HepG2 (cell line): ENCODE data around the gene COPZ1. TPM values are rescaled to one million over a fixed set of nuclear protein-coding genes. Genes with fewer than 3 reads are reported as not detected.
"Not testable (repeated sequence)": the region's sequence is repeated elsewhere in the genome, so short reads cannot be mapped to it uniquely, and the experiment has no call there.

Source experiments
- ATAC-seq: fragments of 200-7000 bp; cut with Tn5 transposase; 3 replicates; pipeline ENCODE4 v1.9.1; 2020; ENCODE audit warnings: mild to moderate bottlenecking, moderate library complexity
- BruUV-seq: library from RNA; stranded (reverse); fragments of 400-500 nt; replicated peaks from 2 replicates; lab custom pipeline; 2021; lab: Mats Ljungman, UMichigan
- CTCF ChIA-PET: fragments of 300-600 bp; formaldehyde crosslinking; extraction: SDS; loops from one replicate; lab custom pipeline; 2021; ENCODE audit warnings: low total read pairs, inconsistent platforms, low intra/inter-chr PET ratio; lab: Yijun Ruan, JAX
- POLR2A ChIA-PET: fragments of 350-600 bp; sonication (Branson Sonifier 250); formaldehyde crosslinking; loops from one replicate; lab custom pipeline; 2020; ENCODE audit warnings: antibody characterized with exemption, inconsistent platforms; lab: Yijun Ruan, JAX
- DNase-seq: peaks from one replicate; pipeline ENCODE4 v3.0.0-alpha.2; 2015; ENCODE audit warnings: low spot score
- FAIRE-seq: peaks from 3 replicates; lab custom pipeline; 2011; peaks lifted over from hg19 to GRCh38; lab: Jason Lieb, UNC
- H2AFZ ChIP-seq: one replicate; pipeline ENCODE4 v1.6.1; 2011; ENCODE audit warnings: low read length, inconsistent platforms
- H3K27ac ChIP-seq: fragments of 300-600 bp; 3 replicates; pipeline ENCODE4 v1.8.0; 2011; ENCODE audit warnings: mixed run types, mild to moderate bottlenecking, mixed read lengths, low read length, inconsistent platforms; ENCODE audit not compliant: insufficient read depth; ENCODE audit errors: extremely low read length
- H3K27me3 ChIP-seq, 2 experiments: fragments of 200-600 bp in 1 of 2; 2 replicates in 1 of 2; 3 replicates in 1 of 2; pipeline versions ENCODE4 v1.6.0 to v1.8.0; 2011; ENCODE audit warnings: low read length in 2 of 2, mild to moderate bottlenecking in 2 of 2, moderate library complexity in 2 of 2, inconsistent platforms in 1 of 2; ENCODE audit not compliant: insufficient read depth in 2 of 2, control insufficient read depth in 1 of 2
- H3K36me3 ChIP-seq, 2 experiments: fragments of 200-600 bp in 1 of 2; replicated peaks in 1 of 2; 2 replicates in 1 of 2; 3 replicates in 1 of 2; pipeline versions ENCODE4 v1.5.1 to v1.8.0; 2011; ENCODE audit warnings: low read length in 2 of 2, inconsistent platforms in 1 of 2; ENCODE audit not compliant: insufficient read depth in 2 of 2, control insufficient read depth in 1 of 2
- H3K4me1 ChIP-seq: 2 replicates; pipeline ENCODE4 v1.5.1; 2012; ENCODE audit warnings: low read length, inconsistent platforms; ENCODE audit not compliant: insufficient read depth
- H3K4me2 ChIP-seq: 2 replicates; pipeline ENCODE4 v1.6.0; 2011; ENCODE audit warnings: low read depth, low read length, inconsistent platforms
- H3K4me3 ChIP-seq, 3 experiments: fragments of 200-600 bp in 1 of 3; sonication (generic), shearing (Covaris generic) in 1 of 3; replicated peaks in 1 of 3; 2 replicates each; pipeline ENCODE4 v1.5.1; 2011 to 2016; ENCODE audit warnings: low read length in 3 of 3, inconsistent platforms in 2 of 3, low read depth in 2 of 3, mild to moderate bottlenecking in 2 of 3, control low read depth in 1 of 3, mixed read lengths in 1 of 3; ENCODE audit not compliant: insufficient read depth in 1 of 3
- H3K79me2 ChIP-seq: one replicate; pipeline ENCODE4 v1.6.1; 2011; ENCODE audit warnings: low read length, inconsistent platforms; ENCODE audit not compliant: insufficient read depth
- H3K9ac ChIP-seq: 2 replicates; pipeline ENCODE4 v1.6.0; 2011; ENCODE audit warnings: mild to moderate bottlenecking, low read depth, low read length, inconsistent platforms; ENCODE audit not compliant: insufficient read depth
- H3K9me3 ChIP-seq: 2 replicates; pipeline ENCODE4 v1.5.1; 2012; ENCODE audit warnings: mild to moderate bottlenecking, low read length
- H4K20me1 ChIP-seq: 2 replicates; pipeline ENCODE4 v1.6.0; 2011; ENCODE audit warnings: inconsistent platforms, mild to moderate bottlenecking, low read length, moderate library complexity; ENCODE audit not compliant: insufficient read depth
- AHR ChIP-seq: IDR thresholded peaks from 2 replicates; pipeline ENCODE4 v1.6.1; 2018; ENCODE audit warnings: missing genetic modification reagents, missing compliant biosample characterization
- ELF4 ChIP-seq: sonication (generic); formaldehyde crosslinking; IDR thresholded peaks from 2 replicates; pipeline ENCODE4 v1.5.0; 2020; ENCODE audit warnings: missing genetic modification reagents, mild to moderate bottlenecking, moderate library complexity, borderline replicate concordance
- FOXJ3 ChIP-seq: sonication (generic); formaldehyde crosslinking; IDR thresholded peaks from 2 replicates; pipeline ENCODE4 v1.4.0; 2020; ENCODE audit warnings: missing genetic modification reagents, mild to moderate bottlenecking, borderline replicate concordance
- JUN ChIP-seq: sonication (generic); formaldehyde crosslinking; IDR thresholded peaks from 2 replicates; pipeline ENCODE4 v1.4.0; 2020; ENCODE audit warnings: mild to moderate bottlenecking, missing genetic modification reagents
- KLF9 ChIP-seq: IDR thresholded peaks from 2 replicates; pipeline ENCODE4 v1.6.1; 2016; ENCODE audit warnings: low read depth
- NFKB2 ChIP-seq: sonication (generic); formaldehyde crosslinking; IDR thresholded peaks from 2 replicates; pipeline ENCODE4 v1.4.0; 2020; ENCODE audit warnings: missing genetic modification reagents, borderline replicate concordance
- USF2 ChIP-seq, 2 experiments: sonication (generic) in 1 of 2; formaldehyde crosslinking in 1 of 2; IDR thresholded peaks; 2 replicates each; pipeline versions ENCODE4 v1.5.1 to v1.6.1; 2011 to 2020; ENCODE audit warnings: borderline replicate concordance in 1 of 2, low read depth in 1 of 2, low read length in 1 of 2, mild to moderate bottlenecking in 1 of 2, missing genetic modification reagents in 1 of 2, moderate library complexity in 1 of 2
- ZFX ChIP-seq: sonication (generic); formaldehyde crosslinking; IDR thresholded peaks from 2 replicates; pipeline ENCODE4 v1.4.0; 2020; ENCODE audit warnings: mild to moderate bottlenecking, low read depth, missing genetic modification reagents, moderate library complexity
- WGBS: methylation state at CpG from one replicate; pipeline ENCODE4 v1.1.6; 2017; ENCODE audit warnings: low lambda C conversion rate; 5-methylcytosine and 5-hydroxymethylcytosine counted together
- in situ Hi-C: cut with HindIII; loops from 2 replicates; pipeline ENCODE4 v1.10.0; 2017; ENCODE audit warnings: low pct_unique_long_range_greater_than_20kb; ENCODE audit not compliant: extremely low pct_ligation_motif_present
- intact Hi-C: fragments of 100-400 bp; cut with micrococcal nuclease; formaldehyde crosslinking; loops from one replicate; pipeline ENCODE4 v1.10.0; 2022; ENCODE audit not compliant: unreplicated experiment
- polyA plus RNA-seq, 8 experiments: library from polyadenylated mRNA; depleted of rRNA in 3 of 8; stranded (reverse) in 7 of 8; unstranded in 1 of 8; fragments of >200 nt; fragmentation: Illumina TruSeq in 4 of 8; extraction: Trizol in 4 of 8; gene quantifications; 2 replicates each; pipeline versions ENCODE4 v1.2.1 to v1.2.3, GENCODE V29; 2011 to 2016; ENCODE audit warnings: low read depth in 4 of 8, missing spikeins in 1 of 8, mixed read lengths in 1 of 8; ENCODE audit not compliant: insufficient read depth in 1 of 8
- total RNA-seq, 5 experiments: library from RNA; depleted of rRNA; stranded (reverse); fragments of >200 nt; fragmentation: Illumina TruSeq; extraction: Trizol; gene quantifications; 2 replicates each; pipeline ENCODE4 v1.2.3, GENCODE V29; 2016; ENCODE audit warnings: low read depth in 1 of 5
- TF ChIP-seq, protein P1 (sequence below): sonication (generic); formaldehyde crosslinking; IDR thresholded peaks from 2 replicates; pipeline ENCODE4 v1.4.0; 2020; ENCODE audit warnings: missing genetic modification reagents
- TF ChIP-seq, protein P2 (sequence below): fragments of 450-650 bp; IDR thresholded peaks from 2 replicates; pipeline ENCODE4 v1.6.1; 2017; ENCODE audit warnings: mild to moderate bottlenecking
- TF ChIP-seq, protein P3 (sequence below): sonication (generic); formaldehyde crosslinking; IDR thresholded peaks from 2 replicates; pipeline ENCODE4 v1.5.0; 2020; ENCODE audit warnings: missing genetic modification reagents, mild to moderate bottlenecking, borderline replicate concordance

COPZ1 gene
- total and polyA plus RNA-seq, 2 of the 13 experiments (the other 11 are each of a cell fraction or from before 2014, with no cell fraction given), result 125 to 184 TPM

DNA sequence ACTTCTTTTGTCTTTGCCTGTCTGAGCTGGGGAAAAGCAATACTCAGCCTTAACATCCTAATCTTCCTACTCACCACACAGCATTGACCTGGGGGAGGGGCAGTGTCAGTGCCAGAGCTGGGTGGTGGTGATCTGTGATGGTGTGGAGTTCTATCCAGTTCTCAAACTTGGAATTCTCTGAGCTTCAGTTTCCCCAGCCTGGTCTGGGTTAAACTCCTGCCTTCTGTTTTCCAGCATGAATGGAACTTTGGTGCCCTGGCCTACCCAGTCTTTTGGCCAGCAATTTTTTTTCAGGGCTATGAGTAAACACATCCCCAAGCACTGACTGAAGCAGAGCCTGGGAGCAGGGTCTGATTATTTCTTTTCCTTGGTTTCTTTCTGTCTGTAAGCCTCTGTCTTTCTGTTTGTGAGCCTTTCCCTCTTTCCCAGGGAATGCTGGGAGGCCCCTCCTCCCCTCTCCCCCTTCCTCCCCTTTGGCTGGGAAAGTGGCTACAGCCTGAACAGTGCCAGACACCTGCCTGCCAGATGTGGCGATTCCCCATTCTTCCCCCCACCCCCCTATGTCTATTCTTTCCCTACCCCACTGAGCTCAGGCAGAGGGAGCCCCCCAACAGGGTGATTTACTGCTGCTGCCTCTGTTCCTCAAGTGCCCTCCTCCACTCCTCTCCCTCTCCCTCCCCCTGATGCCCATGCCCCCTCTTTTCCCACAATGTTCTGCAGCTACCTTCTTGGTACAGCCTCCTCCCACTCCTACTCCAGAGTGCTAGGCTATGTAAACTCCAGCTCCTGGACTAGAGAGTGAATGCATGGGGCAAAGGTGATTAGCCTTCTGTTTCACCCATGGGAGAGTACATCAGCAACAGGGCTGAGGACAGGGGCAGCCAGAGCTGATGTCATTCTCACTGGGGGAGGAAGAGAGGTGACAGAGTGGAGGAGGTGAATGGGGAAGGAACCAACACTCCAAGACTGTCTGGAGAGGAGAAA lies 28.3 kb downstream of the COPZ1 start (continued):
- TF ChIP-seq NFKB2 (CRISPR knock-in tag), result no peak
- TF ChIP-seq, protein P1, sequence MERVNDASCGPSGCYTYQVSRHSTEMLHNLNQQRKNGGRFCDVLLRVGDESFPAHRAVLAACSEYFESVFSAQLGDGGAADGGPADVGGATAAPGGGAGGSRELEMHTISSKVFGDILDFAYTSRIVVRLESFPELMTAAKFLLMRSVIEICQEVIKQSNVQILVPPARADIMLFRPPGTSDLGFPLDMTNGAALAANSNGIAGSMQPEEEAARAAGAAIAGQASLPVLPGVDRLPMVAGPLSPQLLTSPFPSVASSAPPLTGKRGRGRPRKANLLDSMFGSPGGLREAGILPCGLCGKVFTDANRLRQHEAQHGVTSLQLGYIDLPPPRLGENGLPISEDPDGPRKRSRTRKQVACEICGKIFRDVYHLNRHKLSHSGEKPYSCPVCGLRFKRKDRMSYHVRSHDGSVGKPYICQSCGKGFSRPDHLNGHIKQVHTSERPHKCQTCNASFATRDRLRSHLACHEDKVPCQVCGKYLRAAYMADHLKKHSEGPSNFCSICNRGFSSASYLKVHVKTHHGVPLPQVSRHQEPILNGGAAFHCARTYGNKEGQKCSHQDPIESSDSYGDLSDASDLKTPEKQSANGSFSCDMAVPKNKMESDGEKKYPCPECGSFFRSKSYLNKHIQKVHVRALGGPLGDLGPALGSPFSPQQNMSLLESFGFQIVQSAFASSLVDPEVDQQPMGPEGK (CRISPR knock-in tag), result 0 out of 2 replicates have a peak, but pooled peaks have one; percentile 18
- TF ChIP-seq JUN (CRISPR knock-in tag), result no peak
- TF ChIP-seq FOXJ3 (CRISPR knock-in tag), result no peak
- TF ChIP-seq, protein P2, sequence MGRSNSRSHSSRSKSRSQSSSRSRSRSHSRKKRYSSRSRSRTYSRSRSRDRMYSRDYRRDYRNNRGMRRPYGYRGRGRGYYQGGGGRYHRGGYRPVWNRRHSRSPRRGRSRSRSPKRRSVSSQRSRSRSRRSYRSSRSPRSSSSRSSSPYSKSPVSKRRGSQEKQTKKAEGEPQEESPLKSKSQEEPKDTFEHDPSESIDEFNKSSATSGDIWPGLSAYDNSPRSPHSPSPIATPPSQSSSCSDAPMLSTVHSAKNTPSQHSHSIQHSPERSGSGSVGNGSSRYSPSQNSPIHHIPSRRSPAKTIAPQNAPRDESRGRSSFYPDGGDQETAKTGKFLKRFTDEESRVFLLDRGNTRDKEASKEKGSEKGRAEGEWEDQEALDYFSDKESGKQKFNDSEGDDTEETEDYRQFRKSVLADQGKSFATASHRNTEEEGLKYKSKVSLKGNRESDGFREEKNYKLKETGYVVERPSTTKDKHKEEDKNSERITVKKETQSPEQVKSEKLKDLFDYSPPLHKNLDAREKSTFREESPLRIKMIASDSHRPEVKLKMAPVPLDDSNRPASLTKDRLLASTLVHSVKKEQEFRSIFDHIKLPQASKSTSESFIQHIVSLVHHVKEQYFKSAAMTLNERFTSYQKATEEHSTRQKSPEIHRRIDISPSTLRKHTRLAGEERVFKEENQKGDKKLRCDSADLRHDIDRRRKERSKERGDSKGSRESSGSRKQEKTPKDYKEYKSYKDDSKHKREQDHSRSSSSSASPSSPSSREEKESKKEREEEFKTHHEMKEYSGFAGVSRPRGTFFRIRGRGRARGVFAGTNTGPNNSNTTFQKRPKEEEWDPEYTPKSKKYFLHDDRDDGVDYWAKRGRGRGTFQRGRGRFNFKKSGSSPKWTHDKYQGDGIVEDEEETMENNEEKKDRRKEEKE, result no peak
- TF ChIP-seq ELF4 (CRISPR knock-in tag), result no peak
- no peak for TF ChIP-seq KLF9 (CRISPR knock-in tag)
- TF ChIP-seq ZFX (CRISPR knock-in tag), result no peak
- TF ChIP-seq, protein P3, sequence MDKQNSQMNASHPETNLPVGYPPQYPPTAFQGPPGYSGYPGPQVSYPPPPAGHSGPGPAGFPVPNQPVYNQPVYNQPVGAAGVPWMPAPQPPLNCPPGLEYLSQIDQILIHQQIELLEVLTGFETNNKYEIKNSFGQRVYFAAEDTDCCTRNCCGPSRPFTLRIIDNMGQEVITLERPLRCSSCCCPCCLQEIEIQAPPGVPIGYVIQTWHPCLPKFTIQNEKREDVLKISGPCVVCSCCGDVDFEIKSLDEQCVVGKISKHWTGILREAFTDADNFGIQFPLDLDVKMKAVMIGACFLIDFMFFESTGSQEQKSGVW, result no peak
- no peak for TF ChIP-seq AHR (CRISPR knock-in tag)
- TF ChIP-seq USF2 (IDR thresholded peaks at IDR 0.05; ENCODE audit: low read depth, low read length), result no peak
- no peak for TF ChIP-seq USF2 (CRISPR knock-in tag; IDR thresholded peaks at IDR 0.05; ENCODE audit: borderline replicate concordance)

GRCh38 chr12:54354271-54354670 lies 29.3 kb downstream of the COPZ1 start:
- intact Hi-C loops, ATAC-seq, H3K4me3 ChIP-seq, H3K4me2 ChIP-seq, in situ Hi-C loops, H3K9me3 ChIP-seq, DNase-seq, H3K79me2 ChIP-seq, H2AFZ ChIP-seq, H3K27me3 ChIP-seq, H4K20me1 ChIP-seq, H3K9ac ChIP-seq, H3K27ac ChIP-seq, BruUV-seq, FAIRE-seq, CTCF ChIA-PET: not testable (repeated sequence)
- WGBS, result 87% methylated on average over 7 of the region's 7 CpGs
- H3K36me3 ChIP-seq, result peaks cover 9 to 22% of the 10 kb centered on the region in 2 experiments
- POLR2A ChIA-PET, result interaction anchor here (2.2 to 2.4 kb wide), 2 partner anchors 29 to 74 kb away, joined by 10 to 11 read pairs; partner anchors contain the start of genes CBX5, COPZ1 and HNRNPA1
- peaks cover 44% of the 10 kb centered on the region for H3K4me1 ChIP-seq
